ENCODE results near the gene NUDT2.
"Not testable (repeated sequence)": the region's sequence is repeated elsewhere in the genome, so short reads cannot be mapped to it uniquely, and the experiment has no call there.

NUDT2 gene

DNA sequence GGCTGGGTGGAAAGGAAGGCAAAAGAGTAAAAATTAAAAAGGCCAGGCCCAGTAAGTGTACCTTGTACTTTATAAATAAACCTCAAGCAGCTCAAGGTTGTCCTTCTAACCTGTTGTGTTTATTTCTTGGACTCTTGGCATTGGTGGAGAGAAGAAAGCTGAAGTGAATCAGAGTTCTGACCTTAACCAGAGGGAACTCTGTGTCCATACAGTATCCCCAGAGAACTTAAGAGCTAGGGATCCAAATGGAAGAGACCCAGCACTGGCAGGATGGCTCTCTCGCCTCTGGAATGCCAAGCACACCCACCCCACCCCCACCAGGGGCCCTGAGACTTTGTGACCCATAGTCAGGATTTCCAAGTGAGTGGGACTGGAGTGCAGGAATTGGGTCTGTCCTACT lies 14.2 kb downstream of the NUDT2 start:
- DNase-seq (ENCODE audit: low read depth), result no peak
- no peak for TF ChIP-seq CTCF (conservative IDR thresholded peaks at IDR 0.05; ENCODE audit: control insufficient read depth, insufficient read depth, low read depth, low read length)
- H3K4me3 ChIP-seq (ENCODE audit: control insufficient read depth, low read depth, low read length), result no peak overlapping the region

DNA sequence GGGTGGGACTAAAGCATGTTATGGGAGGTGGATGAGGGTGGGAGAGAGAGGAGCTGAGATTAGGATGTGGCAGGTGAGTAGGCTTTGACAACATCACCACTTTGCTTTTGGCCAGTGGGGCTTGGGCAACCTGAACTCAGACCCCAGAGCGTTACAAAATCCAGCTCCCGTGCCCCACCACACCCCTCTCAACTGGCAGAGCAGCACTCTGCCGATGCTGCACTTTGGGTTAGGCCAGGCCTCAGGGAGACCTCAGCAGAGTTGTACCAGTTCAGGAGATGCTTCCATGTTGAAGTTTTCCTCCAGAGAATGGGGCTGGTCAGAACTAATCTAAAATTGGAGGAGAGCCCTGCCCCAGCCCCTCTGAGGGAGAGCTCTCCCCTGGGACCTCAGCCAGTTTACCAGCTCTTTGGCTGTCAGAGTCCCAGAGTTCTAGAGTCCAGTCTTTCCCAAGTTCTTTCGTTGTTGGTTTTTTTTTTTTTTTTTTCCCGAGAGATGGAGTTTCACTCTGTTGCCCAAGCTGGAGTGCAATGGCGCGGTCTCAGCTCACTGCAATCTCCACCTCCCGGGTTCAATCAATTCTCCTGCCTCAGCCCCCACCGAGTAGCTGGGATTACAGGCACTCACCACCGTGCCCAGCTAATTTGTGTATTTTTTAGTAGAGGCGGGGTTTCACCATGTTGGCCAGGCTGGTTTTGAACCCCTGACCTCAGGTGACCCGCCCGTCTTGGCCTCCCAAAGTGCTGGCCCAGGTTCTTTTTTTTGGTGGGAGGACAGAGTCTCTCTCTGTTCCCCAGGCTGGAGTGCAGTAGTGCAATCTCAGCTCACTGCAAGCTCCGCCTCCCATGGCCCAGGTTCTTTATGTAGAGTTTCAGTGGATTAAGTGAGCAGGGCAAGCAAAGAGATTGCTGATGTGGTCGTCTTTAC lies 17.8 kb downstream of the NUDT2 start:
- TF ChIP-seq CTCF (conservative IDR thresholded peaks at IDR 0.05; ENCODE audit: control insufficient read depth, insufficient read depth, low read depth, low read length), result no peak
- no peak overlapping the region for H3K4me3 ChIP-seq (ENCODE audit: control insufficient read depth, low read depth, low read length)

DNA sequence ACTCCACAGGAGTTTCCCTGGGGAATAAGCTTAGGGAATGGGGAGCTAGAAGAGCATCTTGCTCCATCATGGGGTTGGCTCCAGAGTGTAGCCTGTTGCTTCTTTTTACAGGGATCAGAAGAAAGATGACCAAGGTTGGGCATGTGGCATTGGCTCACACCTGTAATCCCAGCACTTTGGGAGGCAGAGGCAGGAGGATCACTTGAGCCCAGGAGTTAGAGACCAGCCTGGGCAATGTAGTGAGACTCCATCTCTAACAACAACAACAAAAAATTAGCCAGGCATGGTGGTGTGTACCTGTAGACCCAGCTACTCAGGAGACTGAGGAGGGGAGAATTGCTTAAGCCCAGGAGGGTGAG lies 18.4 kb downstream of the NUDT2 start:
- no peak overlapping the region for H3K4me3 ChIP-seq (ENCODE audit: control insufficient read depth, low read depth, low read length)
- DNase-seq (ENCODE audit: low read depth), result no peak
- no peak for TF ChIP-seq CTCF (conservative IDR thresholded peaks at IDR 0.05; ENCODE audit: control insufficient read depth, insufficient read depth, low read depth, low read length)

More for the DNA sequence above, 17.8 kb downstream of the NUDT2 start:
- no peak for DNase-seq (ENCODE audit: low read depth)

- DNase-seq (ENCODE audit: low read depth), result no peak
- no peak for TF ChIP-seq CTCF (conservative IDR thresholded peaks at IDR 0.05; ENCODE audit: control insufficient read depth, insufficient read depth, low read depth, low read length)
- no peak overlapping the region for H3K4me3 ChIP-seq (ENCODE audit: control insufficient read depth, low read depth, low read length)
Measured at GRCh38 chr9:34349324-34349723, 20.0 kb downstream of the NUDT2 start.

DNA sequence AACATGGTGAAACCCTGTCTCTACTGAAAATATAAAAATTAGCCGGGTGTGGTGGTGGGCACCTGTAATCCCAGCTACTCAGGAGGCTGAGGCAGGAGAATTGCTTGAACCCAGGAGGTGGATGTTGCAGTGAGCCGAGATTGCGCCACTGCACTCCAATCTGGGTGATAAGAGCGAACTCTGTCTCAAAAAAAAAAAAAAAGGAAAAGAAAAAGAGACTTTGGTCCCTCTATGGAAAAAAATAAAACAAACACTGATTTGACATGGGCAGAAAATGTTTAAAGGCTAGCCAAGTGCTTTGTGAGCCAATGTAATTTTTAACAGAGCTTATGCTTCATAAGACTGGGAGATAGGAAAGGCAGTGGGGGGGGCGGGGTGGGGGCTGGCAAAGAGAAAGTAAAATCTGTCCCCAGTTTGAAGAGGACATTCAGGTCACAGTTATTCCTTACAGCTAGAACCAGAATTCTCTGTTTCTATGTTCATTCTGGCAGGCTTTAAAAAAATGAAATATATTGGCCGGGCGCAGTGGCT lies 22.8 kb downstream of the NUDT2 start:
- H3K4me3 ChIP-seq (ENCODE audit: control insufficient read depth, low read depth, low read length); DNase-seq (ENCODE audit: low read depth): not testable (repeated sequence)

DNA sequence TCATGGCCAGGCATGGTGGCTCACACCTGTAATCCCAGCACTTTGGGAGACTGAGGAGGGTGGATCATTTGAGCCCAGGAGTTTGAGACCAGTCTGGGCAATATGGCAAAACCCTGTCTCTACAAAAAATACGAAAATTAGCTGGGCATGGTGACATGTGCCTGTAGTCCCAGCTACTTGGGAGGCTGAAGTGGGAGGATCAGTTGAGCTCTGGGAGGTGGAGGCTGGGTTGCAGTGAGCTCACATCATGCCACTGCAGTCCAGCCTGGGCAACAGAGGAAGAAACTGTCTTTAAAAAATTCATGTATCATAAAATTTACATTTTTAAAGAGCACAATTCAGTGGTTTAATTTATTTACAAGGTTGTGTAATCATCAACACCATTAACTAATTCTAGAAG lies 23.6 kb downstream of the NUDT2 start:
- not testable (repeated sequence) for H3K4me3 ChIP-seq (ENCODE audit: control insufficient read depth, low read depth, low read length); DNase-seq (ENCODE audit: low read depth)

GRCh38 chr9:34362614-34363214 lies 33.3 kb downstream of the NUDT2 start:
- no peak overlapping the region for H3K4me3 ChIP-seq (ENCODE audit: control insufficient read depth, low read depth, low read length)
- no peak for DNase-seq (ENCODE audit: low read depth)
- TF ChIP-seq CTCF (conservative IDR thresholded peaks at IDR 0.05; ENCODE audit: control insufficient read depth, insufficient read depth, low read depth, low read length), result no peak
